Measurements from ENCODE around the gene LSMEM2.
"Not testable (repeated sequence)": the region's sequence is repeated elsewhere in the genome, so short reads cannot be mapped to it uniquely, and the experiment has no call there.

Gene LSMEM2

GRCh38 chr3:50255251-50255615, 23.7 kb upstream of the LSMEM2 start:
- DNase-seq (ENCODE audit: insufficient read length, low spot score) (no peak), FAIRE-seq (no peak)

DNA sequence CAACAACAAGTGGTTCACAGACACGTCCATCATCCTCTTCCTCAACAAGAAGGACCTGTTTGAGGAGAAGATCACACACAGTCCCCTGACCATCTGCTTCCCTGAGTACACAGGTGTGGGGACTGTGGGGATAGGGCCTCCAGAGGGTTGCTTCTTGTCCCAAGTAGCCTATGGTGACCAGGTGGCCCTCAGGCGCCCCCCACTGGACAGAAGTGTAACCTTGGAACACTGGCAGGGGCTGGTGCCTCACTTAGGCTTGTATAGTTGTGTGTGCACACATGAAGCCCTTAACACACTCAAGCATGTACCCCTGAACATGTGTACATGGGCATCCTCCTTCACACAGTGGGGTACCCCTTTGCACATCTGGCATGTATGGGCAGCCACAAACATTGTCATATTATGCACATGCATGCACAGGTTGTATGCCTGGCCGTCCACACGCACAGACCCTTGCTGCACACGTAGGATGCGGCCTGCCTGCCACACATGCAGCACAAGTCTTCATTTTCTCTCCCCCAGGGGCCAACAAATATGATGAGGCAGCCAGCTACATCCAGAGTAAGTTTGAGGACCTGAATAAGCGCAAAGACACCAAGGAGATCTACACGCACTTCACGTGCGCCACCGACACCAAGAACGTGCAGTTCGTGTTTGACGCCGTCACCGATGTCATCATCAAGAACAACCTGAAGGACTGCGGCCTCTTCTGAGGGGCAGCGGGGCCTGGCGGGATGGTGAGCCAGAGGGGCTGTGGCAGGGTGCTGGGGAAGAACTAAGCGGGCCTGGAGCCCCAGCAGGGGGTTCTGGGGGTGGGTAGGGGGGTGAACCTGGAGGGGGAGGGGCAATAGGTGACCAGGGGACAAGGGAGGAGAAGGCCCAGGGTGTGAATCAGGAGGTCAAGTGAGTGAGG, 21.7 kb upstream of the LSMEM2 start:
- FAIRE-seq (no peak), DNase-seq (ENCODE audit: insufficient read length, low spot score) (no peak)
- 0 out of 2 replicates have a peak, but pooled peaks have one; percentile 5 for TF ChIP-seq POLR2A (IDR thresholded peaks at IDR 0.05; ENCODE audit: low read depth, low read length)

More at GRCh38 chr3:50255251-50255615, 23.7 kb upstream of the LSMEM2 start:
- TF ChIP-seq POLR2A (IDR thresholded peaks at IDR 0.05; ENCODE audit: low read depth, low read length): no peak

- FAIRE-seq: no peak
- no peak for TF ChIP-seq POLR2A (IDR thresholded peaks at IDR 0.05; ENCODE audit: low read depth, low read length)
- no peak for DNase-seq (ENCODE audit: insufficient read length, low spot score)
Measured at GRCh38 chr3:50258029-50258680, 20.7 kb upstream of the LSMEM2 start.

DNA sequence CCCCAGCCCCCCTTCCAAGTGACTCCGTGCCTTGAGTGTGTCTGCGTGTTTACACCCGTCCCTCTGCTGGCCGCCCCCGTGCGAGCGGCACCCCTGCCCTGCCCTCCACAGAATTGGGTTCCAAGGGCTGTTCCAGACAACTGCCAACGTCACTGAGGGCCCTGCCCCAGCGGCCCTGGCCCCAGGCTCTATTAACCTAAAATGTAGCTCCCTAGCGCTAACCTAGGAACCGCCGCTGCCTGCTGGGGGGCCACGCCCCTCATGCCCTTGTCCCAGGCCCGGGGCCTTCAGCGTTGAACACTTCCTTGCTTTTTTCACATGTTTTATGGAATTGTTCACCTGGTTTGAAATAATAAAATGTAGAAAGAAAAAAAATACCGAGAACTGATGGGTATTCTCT, 19.9 kb upstream of the LSMEM2 start:
- FAIRE-seq (no peak), DNase-seq (ENCODE audit: insufficient read length, low spot score) (no peak)
- no peak for TF ChIP-seq POLR2A (IDR thresholded peaks at IDR 0.05; ENCODE audit: low read depth, low read length)

DNA sequence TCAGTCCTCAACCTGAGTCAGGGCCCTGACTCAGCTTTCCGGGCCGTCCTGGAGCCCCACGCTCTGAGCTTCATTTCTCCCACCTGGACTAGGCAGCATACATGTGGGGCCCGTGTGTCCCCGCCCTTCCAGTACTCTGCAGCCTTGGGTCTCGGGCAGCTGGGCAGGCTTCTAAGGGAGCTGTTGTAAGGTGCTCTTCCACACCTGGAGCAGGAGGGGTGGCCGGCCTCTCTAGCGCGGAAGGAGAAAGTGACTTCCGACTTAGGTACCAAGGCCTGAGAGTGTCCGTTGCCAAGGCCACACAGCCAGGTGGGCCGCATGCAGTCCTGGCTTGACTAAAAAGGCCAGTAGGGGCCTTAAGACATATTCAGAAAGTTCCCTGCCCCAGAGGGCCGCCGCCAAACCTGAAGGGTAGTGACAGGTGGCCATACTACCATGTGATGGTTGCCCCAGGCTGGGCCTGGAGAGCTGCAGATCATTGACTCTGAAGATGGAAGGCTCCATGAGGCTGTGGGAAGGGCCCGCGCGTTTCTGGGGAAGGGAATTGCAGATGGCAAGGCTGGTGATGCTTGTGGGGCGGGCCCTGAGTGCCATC, 19.4 kb upstream of the LSMEM2 start:
- no peak for TF ChIP-seq POLR2A (IDR thresholded peaks at IDR 0.05; ENCODE audit: low read depth, low read length)
- FAIRE-seq (no peak), DNase-seq (ENCODE audit: insufficient read length, low spot score) (no peak)

GRCh38 chr3:50260027-50260941, 18.6 kb upstream of the LSMEM2 start:
- FAIRE-seq (no peak), DNase-seq (ENCODE audit: insufficient read length, low spot score) (peak; percentile 82)
- TF ChIP-seq POLR2A (IDR thresholded peaks at IDR 0.05; ENCODE audit: low read depth, low read length): no peak

- DNase-seq (ENCODE audit: insufficient read length, low spot score) (no peak), FAIRE-seq (no peak)
- no peak for TF ChIP-seq POLR2A (IDR thresholded peaks at IDR 0.05; ENCODE audit: low read depth, low read length)
Measured at GRCh38 chr3:50260942-50261441, 17.9 kb upstream of the LSMEM2 start.

- FAIRE-seq: no peak
- no peak for DNase-seq (ENCODE audit: insufficient read length, low spot score)
Measured at GRCh38 chr3:50261505-50261904, 17.4 kb upstream of the LSMEM2 start.

GRCh38 chr3:50262200-50262599, 16.7 kb upstream of the LSMEM2 start:
- not testable (repeated sequence) for FAIRE-seq; DNase-seq (ENCODE audit: insufficient read length, low spot score)

More at GRCh38 chr3:50261505-50261904, 17.4 kb upstream of the LSMEM2 start:
- TF ChIP-seq POLR2A (IDR thresholded peaks at IDR 0.05; ENCODE audit: low read depth, low read length): no peak

- FAIRE-seq (no peak), DNase-seq (ENCODE audit: insufficient read length, low spot score) (no peak)
- TF ChIP-seq POLR2A (IDR thresholded peaks at IDR 0.05; ENCODE audit: low read depth, low read length): no peak
Measured at GRCh38 chr3:50262778-50263177, 16.1 kb upstream of the LSMEM2 start.

DNA sequence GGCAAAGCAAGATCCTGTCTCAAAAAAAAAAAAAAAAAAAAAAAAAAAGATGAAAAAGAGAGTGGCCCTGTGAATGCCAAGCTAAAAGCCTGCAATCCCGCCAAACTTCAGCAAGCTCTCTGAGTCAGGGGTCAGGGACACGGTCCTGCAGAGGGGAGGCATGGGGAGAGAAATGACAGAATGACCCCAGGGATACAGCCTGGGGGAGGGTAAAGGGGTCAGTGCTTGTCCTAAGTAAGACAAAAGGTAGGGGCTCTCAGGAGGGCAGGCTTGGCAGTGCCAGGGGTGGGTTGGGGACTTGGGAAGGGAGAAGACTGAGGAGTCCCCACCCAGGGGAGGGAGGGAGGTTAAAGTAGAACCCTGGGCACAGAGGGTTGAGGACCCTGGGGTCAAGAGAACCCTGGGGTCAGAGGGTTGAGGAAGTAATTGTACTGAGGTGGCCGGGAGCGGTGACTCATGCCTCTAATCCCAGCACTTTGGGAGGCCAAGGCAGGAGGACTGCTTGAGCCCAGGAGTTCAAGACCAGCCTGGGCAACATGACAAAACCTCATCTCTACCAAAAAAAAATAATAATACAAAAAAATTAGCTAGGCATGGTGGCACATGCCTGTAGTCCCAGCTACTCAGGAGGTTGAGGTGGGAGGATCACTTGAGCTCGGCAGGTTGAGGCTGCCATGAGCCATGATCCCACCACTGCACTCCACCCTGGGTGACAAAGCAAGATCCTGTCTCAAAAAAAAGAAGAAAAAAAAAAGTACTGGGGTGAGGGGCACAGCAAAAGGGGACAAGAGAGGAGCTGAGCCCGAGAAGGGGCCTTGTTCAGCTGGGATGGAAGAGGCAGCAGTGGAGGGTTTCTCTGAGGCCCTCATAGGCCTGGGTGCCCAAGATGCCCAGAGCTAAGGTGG, 15.2 kb upstream of the LSMEM2 start:
- no peak for FAIRE-seq
- no peak for TF ChIP-seq POLR2A (IDR thresholded peaks at IDR 0.05; ENCODE audit: low read depth, low read length)
- no peak for DNase-seq (ENCODE audit: insufficient read length, low spot score)

DNA sequence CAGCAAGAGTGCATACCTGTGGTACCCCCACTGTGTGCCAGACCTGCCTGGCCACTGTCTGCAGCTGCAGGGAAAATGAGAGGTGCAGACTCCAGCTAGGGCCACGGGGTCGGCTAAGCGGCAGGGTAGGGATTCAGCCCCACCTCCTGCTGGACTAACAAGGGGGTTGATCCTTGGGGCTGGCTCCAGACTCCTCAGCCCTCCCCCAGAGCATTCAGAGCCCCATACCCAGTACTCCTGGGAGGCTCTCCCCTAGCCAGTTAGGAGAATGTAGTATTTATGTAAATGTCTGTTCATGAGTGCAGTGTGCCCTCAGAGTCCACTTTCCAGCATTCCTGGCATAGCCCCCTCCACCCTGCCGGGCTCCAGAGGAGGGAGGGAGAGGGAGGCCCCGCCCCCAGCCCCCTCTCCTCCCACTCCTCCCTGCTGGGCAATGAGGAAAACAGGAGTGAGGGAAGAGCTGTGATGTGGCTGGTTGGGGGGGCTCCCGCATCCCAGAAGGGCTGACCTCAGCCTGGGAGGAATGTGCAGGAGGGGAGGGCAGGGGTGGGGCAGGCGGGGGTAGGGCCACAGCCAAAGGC, 14.4 kb upstream of the LSMEM2 start:
- no peak for TF ChIP-seq POLR2A (IDR thresholded peaks at IDR 0.05; ENCODE audit: low read depth, low read length)
- DNase-seq (ENCODE audit: insufficient read length, low spot score) (peak; percentile 92), FAIRE-seq (no peak)

Measured in H54 (cell line).